Chondrocyte (in vitro differentiated cells): Measurements from ENCODE around the gene TMEM129. TPM values are rescaled to one million over a fixed set of nuclear protein-coding genes. Genes with fewer than 3 reads are reported as not detected.

Source experiments
- DNase-seq: peaks from one replicate; pipeline ENCODE4 v3.0.0; 2021; ENCODE audit warnings: mixed read lengths, low spot score
- H3K27ac Mint-ChIP-seq: one replicate; pipeline ENCODE4 v1.8.0; 2021; ENCODE audit warnings: mild to moderate bottlenecking, moderate library complexity, mixed read lengths; ENCODE audit not compliant: unreplicated experiment
- H3K27me3 Mint-ChIP-seq: 2 replicates; pipeline ENCODE4 v1.8.0; 2021; ENCODE audit warnings: low read depth, mixed read lengths
- H3K36me3 Mint-ChIP-seq: 2 replicates; pipeline ENCODE4 v1.8.0; 2021; ENCODE audit warnings: low read depth, mixed read lengths
- H3K4me1 Mint-ChIP-seq: 2 replicates; pipeline ENCODE4 v1.8.0; 2021; ENCODE audit warnings: low read depth, mild to moderate bottlenecking, mixed read lengths
- H3K4me3 Mint-ChIP-seq: one replicate; pipeline ENCODE4 v1.8.0; 2021; ENCODE audit warnings: mild to moderate bottlenecking, moderate library complexity, mixed read lengths; ENCODE audit not compliant: unreplicated experiment
- H3K9me3 Mint-ChIP-seq: 2 replicates; pipeline ENCODE4 v1.8.0; 2021; ENCODE audit warnings: low read depth, mixed read lengths
- total RNA-seq: library from RNA; stranded (reverse); gene quantifications from 3 replicates; pipeline ENCODE4 v1.2.1, GENCODE V29; 2021
- TF ChIP-seq, protein P1 (sequence below): fragments of 200-600 bp; sonication (generic); IDR thresholded peaks from 2 replicates; pipeline ENCODE4 v1.5.0; 2021; ENCODE audit warnings: antibody characterized with exemption, mild to moderate bottlenecking, moderate library complexity

TMEM129 gene
- total RNA-seq, 1 donor from 2014 or later: 43.0 TPM

DNA sequence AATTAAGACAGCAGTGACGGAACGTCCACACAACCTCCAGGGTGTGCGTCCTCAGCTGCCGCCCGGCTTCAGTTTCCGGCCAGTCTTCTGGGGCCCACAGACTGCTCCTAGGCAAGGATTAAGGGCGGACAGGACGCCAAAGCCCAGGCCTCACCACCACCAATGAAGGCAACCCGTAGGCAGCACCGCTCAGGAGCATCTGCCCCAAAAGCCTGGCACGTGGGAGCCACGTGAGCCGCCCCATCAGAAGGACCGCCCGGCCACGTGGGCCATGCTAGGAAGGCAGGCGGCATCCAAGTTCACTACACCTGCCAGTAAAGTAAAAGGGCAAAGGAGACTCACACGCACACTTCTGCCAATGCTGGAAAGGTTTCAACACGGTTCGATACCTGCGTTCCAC, 51.3 kb downstream of the TMEM129 start:
- Mint-ChIP-seq H3K27me3 (no peaks in the 10 kb centered on the region), H3K36me3 (peaks cover 2% of the 10 kb centered on the region), H3K27ac (no peak overlapping the region), H3K4me3 (no peak overlapping the region), H3K9me3 (no peaks in the 10 kb centered on the region), H3K4me1 (no peaks in the 10 kb centered on the region)
- DNase-seq: no peak
- TF ChIP-seq, protein P1, sequence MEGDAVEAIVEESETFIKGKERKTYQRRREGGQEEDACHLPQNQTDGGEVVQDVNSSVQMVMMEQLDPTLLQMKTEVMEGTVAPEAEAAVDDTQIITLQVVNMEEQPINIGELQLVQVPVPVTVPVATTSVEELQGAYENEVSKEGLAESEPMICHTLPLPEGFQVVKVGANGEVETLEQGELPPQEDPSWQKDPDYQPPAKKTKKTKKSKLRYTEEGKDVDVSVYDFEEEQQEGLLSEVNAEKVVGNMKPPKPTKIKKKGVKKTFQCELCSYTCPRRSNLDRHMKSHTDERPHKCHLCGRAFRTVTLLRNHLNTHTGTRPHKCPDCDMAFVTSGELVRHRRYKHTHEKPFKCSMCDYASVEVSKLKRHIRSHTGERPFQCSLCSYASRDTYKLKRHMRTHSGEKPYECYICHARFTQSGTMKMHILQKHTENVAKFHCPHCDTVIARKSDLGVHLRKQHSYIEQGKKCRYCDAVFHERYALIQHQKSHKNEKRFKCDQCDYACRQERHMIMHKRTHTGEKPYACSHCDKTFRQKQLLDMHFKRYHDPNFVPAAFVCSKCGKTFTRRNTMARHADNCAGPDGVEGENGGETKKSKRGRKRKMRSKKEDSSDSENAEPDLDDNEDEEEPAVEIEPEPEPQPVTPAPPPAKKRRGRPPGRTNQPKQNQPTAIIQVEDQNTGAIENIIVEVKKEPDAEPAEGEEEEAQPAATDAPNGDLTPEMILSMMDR: no peak

DNA sequence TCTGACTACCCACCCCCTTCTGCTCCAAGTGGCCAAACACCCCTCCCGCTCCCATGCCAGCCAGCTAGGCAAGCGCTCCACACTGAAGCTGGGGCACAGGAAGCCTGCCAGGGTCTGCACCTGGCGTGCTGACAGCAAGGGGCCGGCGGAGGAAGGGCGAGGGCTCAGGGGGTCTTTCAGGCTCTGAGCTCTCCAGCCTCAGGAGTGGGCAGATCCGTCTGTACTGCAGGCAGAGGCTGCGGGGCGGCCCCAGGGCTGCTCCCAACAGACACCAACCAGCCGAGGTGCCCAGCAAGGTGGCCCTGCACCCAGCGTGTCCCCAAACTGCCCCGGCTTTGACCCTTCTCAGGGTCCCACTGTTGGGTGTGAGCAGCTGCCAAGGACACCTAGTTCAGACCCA, 51.9 kb downstream of the TMEM129 start:
- H3K4me3 Mint-ChIP-seq: no peak overlapping the region

DNA sequence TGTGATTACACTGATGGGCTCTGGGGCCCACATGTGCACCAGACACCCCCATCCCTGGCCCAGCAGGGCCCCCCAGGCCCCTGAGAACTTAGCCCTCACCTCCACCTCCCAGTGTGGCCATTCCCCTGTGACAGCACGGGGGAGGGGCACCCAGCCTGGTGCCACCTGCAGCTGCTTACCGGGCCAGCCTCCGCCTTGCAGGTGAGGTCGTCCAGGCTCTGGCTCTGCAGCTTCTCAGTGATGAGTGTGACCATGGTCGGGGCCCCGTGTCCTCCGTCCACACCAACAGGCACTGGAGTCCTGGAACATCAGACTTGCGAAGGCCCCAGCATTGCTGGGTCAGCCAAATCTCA, 52.7 kb downstream of the TMEM129 start:
- Mint-ChIP-seq H3K27ac (no peak overlapping the region), H3K36me3 (peaks cover 2% of the 10 kb centered on the region), H3K4me3 (no peak overlapping the region), H3K27me3 (no peaks in the 10 kb centered on the region), H3K9me3 (no peaks in the 10 kb centered on the region), H3K4me1 (peaks cover 5% of the 10 kb centered on the region)
- TF ChIP-seq, protein P1: no peak
- no peak for DNase-seq

More for the DNA sequence above, 51.9 kb downstream of the TMEM129 start:
- H3K9me3 Mint-ChIP-seq: no peaks in the 10 kb centered on the region
- peaks cover 2% of the 10 kb centered on the region for H3K36me3 Mint-ChIP-seq
- no peaks in the 10 kb centered on the region for H3K4me1 Mint-ChIP-seq
- no peaks in the 10 kb centered on the region for H3K27me3 Mint-ChIP-seq
- no peak overlapping the region for H3K27ac Mint-ChIP-seq
- TF ChIP-seq, protein P1: no peak
- no peak for DNase-seq

DNA sequence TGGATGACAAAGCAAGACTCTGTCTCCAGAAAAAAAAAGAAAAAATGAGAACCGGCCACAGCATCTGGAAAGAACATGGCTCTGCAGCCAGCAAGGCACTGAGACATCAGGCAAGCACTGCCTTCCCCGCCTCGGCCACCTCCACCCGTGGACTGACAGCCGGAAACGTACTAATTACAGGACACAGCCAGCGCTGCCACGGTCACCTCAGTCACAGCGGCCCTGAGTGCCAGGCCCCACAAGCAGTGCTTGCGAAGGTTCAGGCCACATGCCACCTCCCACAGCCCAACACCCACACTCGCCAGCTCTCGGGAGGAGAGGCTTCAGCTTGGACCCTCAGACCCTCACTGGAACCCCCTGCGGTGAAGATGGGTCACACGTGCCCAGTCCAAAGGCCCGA, 53.9 kb downstream of the TMEM129 start:
- H3K27ac Mint-ChIP-seq: no peak overlapping the region
- DNase-seq: no peak

DNA sequence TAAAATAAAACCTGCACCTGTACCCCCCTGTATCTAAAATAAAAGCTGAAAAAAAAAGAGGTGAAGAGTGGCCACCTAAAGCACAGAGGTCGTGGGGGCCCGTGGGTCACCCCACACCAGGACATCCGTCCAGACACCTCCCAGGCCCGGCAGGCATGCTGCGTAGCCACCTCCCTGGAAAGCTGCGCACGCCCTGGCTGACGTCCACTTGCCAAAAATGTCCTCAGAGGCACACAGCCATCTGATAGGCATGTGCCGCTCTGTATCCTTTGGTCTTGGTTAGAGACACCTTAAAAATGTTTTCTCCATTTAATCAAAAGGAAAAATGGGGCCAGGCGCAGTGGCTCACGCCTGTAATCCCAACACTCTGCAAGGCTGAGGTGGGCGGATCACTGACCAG, 54.7 kb downstream of the TMEM129 start:
- no peak overlapping the region for H3K4me3 Mint-ChIP-seq
- DNase-seq: no peak
- H3K27ac Mint-ChIP-seq: no peak overlapping the region
- TF ChIP-seq, protein P1: no peak
- no peaks in the 10 kb centered on the region for H3K9me3 Mint-ChIP-seq
- H3K4me1 Mint-ChIP-seq: peaks cover 5% of the 10 kb centered on the region
- H3K27me3 Mint-ChIP-seq: no peaks in the 10 kb centered on the region
- H3K36me3 Mint-ChIP-seq: peaks cover 1% of the 10 kb centered on the region

More for the DNA sequence above, 53.9 kb downstream of the TMEM129 start:
- H3K4me3 Mint-ChIP-seq: no peak overlapping the region
- H3K4me1 Mint-ChIP-seq: peaks cover 5% of the 10 kb centered on the region
- H3K36me3 Mint-ChIP-seq: no peaks in the 10 kb centered on the region
- TF ChIP-seq, protein P1: no peak
- no peaks in the 10 kb centered on the region for H3K27me3 Mint-ChIP-seq
- H3K9me3 Mint-ChIP-seq: no peaks in the 10 kb centered on the region

Other genes starting within 250 kb of the TMEM129 start
- gene FAM53A, start 37.0 kb downstream of the TMEM129 start, total RNA-seq: 6.9 to 8.0 TPM (median 7.3 TPM) in 3 replicates
- gene SLBP, start 9.0 kb downstream of the TMEM129 start, total RNA-seq: 47.0 to 48.7 TPM (median 47.5 TPM) in 3 replicates
- 15.9 to 20.9 TPM (median 19.3 TPM) in 3 replicates for gene TACC3, start 198 bp upstream of the TMEM129 start, total RNA-seq
- 1.3 to 4.3 TPM (median 3.4 TPM) in 3 replicates for gene FGFR3, start 72.0 kb upstream of the TMEM129 start, total RNA-seq
- 39.6 to 45.2 TPM (median 41.3 TPM) in 3 replicates for gene LETM1, start 134.8 kb upstream of the TMEM129 start, total RNA-seq
- 46.9 to 56.5 TPM (median 53.5 TPM) in 3 replicates for gene NSD2, start 150.1 kb upstream of the TMEM129 start, total RNA-seq